Sigmoid colon (tissue), 7 donors: ENCODE measurements around the gene P2RX3. TPM values are rescaled to one million over a fixed set of nuclear protein-coding genes. Genes with fewer than 3 reads are reported as not detected.

Source experiments
- DNase-seq: peaks from one replicate; pipeline ENCODE4 v3.0.0-alpha.2; 2019
- H3K27ac ChIP-seq, 4 donors: fragments of 200-600 bp; sonication (generic); one replicate each; pipeline ENCODE4 v1.5.1; 2016 to 2019; ENCODE audit warnings: mild to moderate bottlenecking in 1 of 4
- H3K27me3 ChIP-seq, 3 donors: fragments of 200-600 bp; sonication (generic); one replicate each; pipeline ENCODE4 v1.5.1; 2019; ENCODE audit warnings: mild to moderate bottlenecking in 1 of 3
- H3K36me3 ChIP-seq, 4 donors: fragments of 200-600 bp; sonication (generic); one replicate each; pipeline ENCODE4 v1.5.1; 2016 to 2019
- H3K4me1 ChIP-seq, 4 donors: fragments of 200-600 bp; sonication (generic); one replicate each; pipeline ENCODE4 v1.5.1; 2017 to 2019
- H3K4me3 ChIP-seq, 4 donors: fragments of 200-600 bp; sonication (generic); one replicate each; pipeline ENCODE4 v1.5.1; 2017 to 2019; ENCODE audit warnings: mild to moderate bottlenecking in 2 of 4, moderate library complexity in 1 of 4
- H3K9me3 ChIP-seq, 4 donors: fragments of 200-600 bp in 3 of 4; sonication (generic) in 3 of 4; one replicate each; pipeline versions ENCODE4 v1.5.1 to v1.6.1; 2013 to 2019
- CTCF ChIP-seq, 4 experiments: fragments of 450-650 bp in 3 of 4; fragments of 200-600 bp in 1 of 4; IDR thresholded peaks; one replicate each; pipeline ENCODE4 v1.5.1; 2016 to 2019; ENCODE audit warnings: antibody characterized with exemption in 4 of 4, mild to moderate bottlenecking in 3 of 4, moderate library complexity in 2 of 4
- EP300 ChIP-seq, 4 donors: sonication (generic); formaldehyde crosslinking; IDR thresholded peaks; one replicate each; pipeline ENCODE4 v1.6.1; 2017; ENCODE audit warnings: antibody characterized with exemption in 4 of 4
- POLR2A ChIP-seq, 2 donors: fragments of 450-650 bp; IDR thresholded peaks; one replicate each; pipeline ENCODE4 v1.6.1; 2016; ENCODE audit warnings: antibody characterized with exemption in 2 of 2, mild to moderate bottlenecking in 2 of 2, moderate library complexity in 2 of 2
- POLR2AphosphoS5 ChIP-seq, 4 donors: sonication (generic); formaldehyde crosslinking; IDR thresholded peaks; one replicate each; pipeline ENCODE4 v1.6.1; 2017; ENCODE audit warnings: antibody characterized with exemption in 4 of 4
- WGBS, 2 donors: extraction: QIAGEN DNeasy Blood & Tissue Kit; methylation state at CpG; one replicate each; pipeline ENCODE4 v1.1.7; 2013; 5-methylcytosine and 5-hydroxymethylcytosine counted together
- intact Hi-C: fragments of 100-400 bp; cut with DNase I; formaldehyde crosslinking; loops from one replicate; pipeline ENCODE4 v1.15.1; 2023
- polyA plus RNA-seq, 3 donors: library from polyadenylated mRNA; stranded (reverse); fragments of 200-250 nt; gene quantifications; one replicate each; pipeline ENCODE4 v1.2.3, GENCODE V29; 2013
- total RNA-seq, 4 donors: library from RNA; depleted of rRNA; stranded (reverse); fragments of >200 nt; gene quantifications; one replicate each; pipeline ENCODE4 v1.1.0, GENCODE V29; 2016
- donor health status: healthy with polysubstance abuse.
- donor health status: Bipolar disorder and iron deficiency.
- donor health status: healthy.

Gene P2RX3
- total and polyA plus RNA-seq, 7 donors = 0.07 to 0.36 TPM; not detected in 5

GRCh38 chr11:57380975-57381374, 42.8 kb downstream of the P2RX3 start, which contains the start of gene PRG3:
Gene PRG3, minus strand, starts transcription at chr11:57381150. Its CDS starts 442 bp downstream, at chr11:57380708.
- no peak within 1 kb of the TSS for H3K4me3 ChIP-seq
- H3K9me3 ChIP-seq = no peaks in the 10 kb centered on the region
- DNase-seq = no peak
- H3K4me1 ChIP-seq = no peaks in the 10 kb centered on the region
- 73 to 79% methylated on average over 2 of the region's 2 CpGs for WGBS, 2 donors
- peaks cover 0 to 4% (median 0%) of the 10 kb centered on the region in 3 donors for H3K27me3 ChIP-seq
- H3K27ac ChIP-seq = no peak within 1 kb of the TSS
- intact Hi-C loops = no loop called here
- no peak for TF ChIP-seq POLR2AphosphoS5 (IDR thresholded peaks at IDR 0.05)
- TF ChIP-seq POLR2A (IDR thresholded peaks at IDR 0.05) = no peak
- no peak for TF ChIP-seq EP300 (IDR thresholded peaks at IDR 0.05)
- TF ChIP-seq CTCF (IDR thresholded peaks at IDR 0.05) = no peak
- H3K36me3 ChIP-seq = no peaks in the 10 kb centered on the region

- H3K4me1 ChIP-seq = no peaks in the 10 kb centered on the region
- DNase-seq = no peak
- 81 to 87% methylated on average over 5 of the region's 5 CpGs for WGBS, 2 donors
- intact Hi-C loops = no loop called here
- no peak overlapping the region for H3K27ac ChIP-seq
- peaks cover 0 to 8% (median 0%) of the 10 kb centered on the region in 3 donors for H3K27me3 ChIP-seq
- no peak overlapping the region for H3K4me3 ChIP-seq
- no peak for TF ChIP-seq POLR2AphosphoS5 (IDR thresholded peaks at IDR 0.05)
- no peak for TF ChIP-seq POLR2A (IDR thresholded peaks at IDR 0.05)
- TF ChIP-seq CTCF (IDR thresholded peaks at IDR 0.05) = no peak
- no peak for TF ChIP-seq EP300 (IDR thresholded peaks at IDR 0.05)
- H3K9me3 ChIP-seq = no peaks in the 10 kb centered on the region
- no peaks in the 10 kb centered on the region for H3K36me3 ChIP-seq
Measured at GRCh38 chr11:57386178-57386940, 48.2 kb downstream of the P2RX3 start.

- H3K36me3 ChIP-seq = no peaks in the 10 kb centered on the region
- H3K9me3 ChIP-seq = no peaks in the 10 kb centered on the region
- H3K27me3 ChIP-seq = peaks cover 0 to 8% (median 0%) of the 10 kb centered on the region in 3 donors
- no peak overlapping the region for H3K4me3 ChIP-seq
- H3K4me1 ChIP-seq = no peaks in the 10 kb centered on the region
- DNase-seq = no peak
- H3K27ac ChIP-seq = no peak overlapping the region
- WGBS, 2 donors = 78% methylated on average over 16 of the region's 16 CpGs
- TF ChIP-seq POLR2AphosphoS5 (IDR thresholded peaks at IDR 0.05) = no peak
- no peak for TF ChIP-seq EP300 (IDR thresholded peaks at IDR 0.05)
- TF ChIP-seq POLR2A (IDR thresholded peaks at IDR 0.05) = no peak
- no peak for TF ChIP-seq CTCF (IDR thresholded peaks at IDR 0.05)
- intact Hi-C loops = no loop called here
Measured at GRCh38 chr11:57387289-57388030, 49.3 kb downstream of the P2RX3 start.

GRCh38 chr11:57390535-57390934, 52.4 kb downstream of the P2RX3 start, which contains the start of gene PRG2:
Gene PRG2, minus strand, starts transcription at chr11:57390650. Its CDS starts 706 bp downstream, at chr11:57389944.
- H3K4me1 ChIP-seq = no peaks in the 10 kb centered on the region
- H3K9me3 ChIP-seq = no peaks in the 10 kb centered on the region
- H3K4me3 ChIP-seq = no peak within 1 kb of the TSS
- H3K36me3 ChIP-seq = no peaks in the 10 kb centered on the region
- H3K27ac ChIP-seq = no peak within 1 kb of the TSS
- TF ChIP-seq CTCF (IDR thresholded peaks at IDR 0.05) = no peak
- TF ChIP-seq POLR2A (IDR thresholded peaks at IDR 0.05) = no peak
- no peak for TF ChIP-seq POLR2AphosphoS5 (IDR thresholded peaks at IDR 0.05)
- no peak for TF ChIP-seq EP300 (IDR thresholded peaks at IDR 0.05)
- WGBS, 2 donors = 75% methylated on average over 2 of the region's 2 CpGs
- intact Hi-C loops = no loop called here
- no peak for DNase-seq
- H3K27me3 ChIP-seq = peaks cover 0 to 8% (median 0%) of the 10 kb centered on the region in 3 donors
